ENCODE results near the gene RNF166.

The RNF166 gene

DNA sequence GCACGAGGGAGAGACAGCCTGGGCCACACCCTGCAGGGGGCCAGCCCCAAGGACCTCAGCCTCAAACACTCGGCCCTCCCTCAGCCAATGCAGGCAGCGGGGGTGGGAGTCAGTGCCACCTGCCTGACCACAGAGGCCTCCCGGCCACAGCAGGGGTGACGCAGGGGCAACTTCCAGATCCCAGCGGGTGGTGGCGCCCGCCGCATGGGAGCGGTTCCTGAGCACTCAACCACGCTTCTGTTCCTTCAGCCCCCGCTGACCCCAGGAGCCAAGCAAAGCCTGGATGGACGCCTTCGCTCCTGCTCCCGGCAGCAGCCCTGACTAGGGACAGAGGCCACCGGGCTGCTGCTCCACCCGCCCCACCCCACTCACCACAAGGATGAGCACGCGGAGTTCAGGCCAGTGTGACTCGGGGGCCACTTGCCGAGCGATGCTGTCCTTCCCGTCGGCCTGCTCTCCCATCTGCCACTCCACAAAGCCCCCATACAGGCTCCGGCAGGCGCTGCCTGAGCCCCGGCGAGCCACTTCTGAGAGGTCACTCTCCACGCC lies 50.4 kb downstream of the RNF166 start:
- TF ChIP-seq, protein P1, sequence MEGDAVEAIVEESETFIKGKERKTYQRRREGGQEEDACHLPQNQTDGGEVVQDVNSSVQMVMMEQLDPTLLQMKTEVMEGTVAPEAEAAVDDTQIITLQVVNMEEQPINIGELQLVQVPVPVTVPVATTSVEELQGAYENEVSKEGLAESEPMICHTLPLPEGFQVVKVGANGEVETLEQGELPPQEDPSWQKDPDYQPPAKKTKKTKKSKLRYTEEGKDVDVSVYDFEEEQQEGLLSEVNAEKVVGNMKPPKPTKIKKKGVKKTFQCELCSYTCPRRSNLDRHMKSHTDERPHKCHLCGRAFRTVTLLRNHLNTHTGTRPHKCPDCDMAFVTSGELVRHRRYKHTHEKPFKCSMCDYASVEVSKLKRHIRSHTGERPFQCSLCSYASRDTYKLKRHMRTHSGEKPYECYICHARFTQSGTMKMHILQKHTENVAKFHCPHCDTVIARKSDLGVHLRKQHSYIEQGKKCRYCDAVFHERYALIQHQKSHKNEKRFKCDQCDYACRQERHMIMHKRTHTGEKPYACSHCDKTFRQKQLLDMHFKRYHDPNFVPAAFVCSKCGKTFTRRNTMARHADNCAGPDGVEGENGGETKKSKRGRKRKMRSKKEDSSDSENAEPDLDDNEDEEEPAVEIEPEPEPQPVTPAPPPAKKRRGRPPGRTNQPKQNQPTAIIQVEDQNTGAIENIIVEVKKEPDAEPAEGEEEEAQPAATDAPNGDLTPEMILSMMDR (IDR thresholded peaks at IDR 0.05; ENCODE audit: low read depth, low read length): no peak
- DNase-seq (ENCODE audit: extremely low read depth, low read depth): no peak

DNA sequence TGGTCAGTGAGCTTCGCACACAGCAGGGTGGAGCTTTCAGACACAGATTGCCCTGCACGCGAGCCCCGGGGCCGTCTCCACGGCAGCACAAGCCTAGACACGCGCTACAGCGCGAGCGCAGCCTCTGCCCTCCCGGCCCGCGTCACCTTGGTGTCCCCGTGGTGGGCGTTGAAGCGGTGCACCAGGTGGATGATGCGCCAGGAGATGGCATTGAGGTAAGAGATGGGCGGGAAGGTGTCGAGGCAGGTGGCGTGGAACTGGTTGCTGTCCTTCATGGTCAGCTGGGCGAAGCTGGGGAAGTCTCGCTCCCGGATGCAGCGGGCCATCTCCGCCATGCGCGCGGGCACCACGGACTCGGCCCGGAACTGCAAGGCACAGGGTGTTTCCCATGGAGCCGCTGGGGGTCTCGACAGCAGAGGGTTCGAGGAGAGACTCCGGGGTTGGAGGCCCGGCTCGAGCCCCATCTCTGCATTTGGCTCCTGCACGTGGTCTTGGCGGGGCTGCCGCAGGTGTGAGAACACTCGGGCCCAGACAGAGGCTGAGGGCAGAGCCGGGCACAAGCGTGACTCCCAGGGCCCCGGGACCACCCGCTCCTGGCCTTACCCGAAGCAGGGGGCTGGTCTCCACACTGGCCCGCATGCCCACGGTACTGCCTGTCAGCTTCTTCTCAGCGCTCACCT lies 51.0 kb downstream of the RNF166 start:
- TF ChIP-seq, protein P1 (IDR thresholded peaks at IDR 0.05; ENCODE audit: low read depth, low read length): no peak
- no peak for DNase-seq (ENCODE audit: extremely low read depth, low read depth)

DNA sequence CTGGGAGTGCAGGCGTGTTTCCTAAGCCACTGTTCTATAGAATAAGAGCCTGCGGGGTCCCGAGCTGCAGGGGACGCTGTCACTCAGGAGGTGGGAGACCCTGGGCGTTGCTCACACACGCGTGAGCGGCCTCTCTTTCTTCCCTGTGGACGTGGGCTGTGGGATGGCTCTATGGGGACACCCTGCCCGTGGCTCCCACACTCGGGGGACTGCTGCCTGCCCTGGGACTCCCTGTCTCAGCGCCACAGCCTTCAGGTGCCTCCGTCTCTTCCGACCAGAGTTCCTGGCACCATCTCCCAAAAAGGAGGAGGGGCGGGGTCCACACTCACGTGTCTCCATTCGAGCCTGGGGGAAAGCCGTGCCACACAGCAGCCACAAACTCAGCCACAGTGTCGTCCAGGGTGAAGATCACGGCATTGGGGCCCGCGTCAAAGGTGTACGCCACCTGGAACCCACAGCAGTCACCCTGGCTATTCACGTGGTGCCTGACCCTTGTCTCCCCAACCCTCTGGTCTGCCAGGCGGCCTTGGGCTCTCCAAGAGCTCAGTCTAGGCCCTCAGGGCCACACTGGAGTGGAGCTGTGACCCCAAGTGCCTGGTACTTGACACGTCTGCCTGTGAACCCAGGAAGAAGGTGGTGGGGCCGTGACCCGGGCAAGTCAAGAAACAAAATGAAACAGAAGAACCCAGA lies 51.7 kb downstream of the RNF166 start:
- DNase-seq (ENCODE audit: extremely low read depth, low read depth): no peak
- TF ChIP-seq, protein P1 (IDR thresholded peaks at IDR 0.05; ENCODE audit: low read depth, low read length): no peak

DNA sequence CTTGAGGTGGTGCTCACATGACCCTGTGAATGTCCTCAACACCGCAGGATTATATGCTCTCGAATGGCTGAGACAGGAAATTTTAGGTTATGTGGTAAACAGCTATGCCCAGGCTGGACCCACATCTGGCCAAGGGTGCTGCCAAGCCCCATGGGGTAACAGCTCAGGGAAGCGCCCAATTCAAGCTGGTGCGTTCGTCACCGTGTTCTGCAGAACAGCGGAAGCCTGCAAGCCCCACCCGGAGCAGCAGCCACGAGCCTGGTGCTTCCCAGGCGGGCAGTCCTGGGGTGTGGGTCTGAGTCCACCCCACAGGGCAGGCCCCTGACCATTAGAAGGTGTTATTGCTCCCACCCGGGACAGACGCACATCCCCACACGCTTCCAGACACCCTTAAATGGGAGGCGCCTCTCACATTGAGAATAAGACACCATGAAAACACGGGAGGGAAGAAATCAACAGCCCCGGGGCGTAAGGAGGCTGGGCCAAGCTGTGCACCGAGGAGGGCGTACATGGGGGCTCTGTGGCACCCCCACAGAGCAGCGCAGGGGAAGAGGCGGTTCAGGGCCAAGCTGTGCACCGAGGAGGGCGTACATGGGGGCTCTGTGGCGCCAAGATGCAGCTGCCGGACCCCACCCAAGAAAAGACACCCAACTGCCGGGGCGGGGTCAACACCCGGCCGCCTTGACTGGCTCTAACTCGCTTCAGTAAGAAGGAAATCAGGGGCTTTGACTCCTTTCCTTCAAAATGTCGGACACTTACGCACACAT lies 52.4 kb downstream of the RNF166 start:
- TF ChIP-seq, protein P1 (IDR thresholded peaks at IDR 0.05; ENCODE audit: low read depth, low read length): no peak
- DNase-seq (ENCODE audit: extremely low read depth, low read depth): no peak

DNA sequence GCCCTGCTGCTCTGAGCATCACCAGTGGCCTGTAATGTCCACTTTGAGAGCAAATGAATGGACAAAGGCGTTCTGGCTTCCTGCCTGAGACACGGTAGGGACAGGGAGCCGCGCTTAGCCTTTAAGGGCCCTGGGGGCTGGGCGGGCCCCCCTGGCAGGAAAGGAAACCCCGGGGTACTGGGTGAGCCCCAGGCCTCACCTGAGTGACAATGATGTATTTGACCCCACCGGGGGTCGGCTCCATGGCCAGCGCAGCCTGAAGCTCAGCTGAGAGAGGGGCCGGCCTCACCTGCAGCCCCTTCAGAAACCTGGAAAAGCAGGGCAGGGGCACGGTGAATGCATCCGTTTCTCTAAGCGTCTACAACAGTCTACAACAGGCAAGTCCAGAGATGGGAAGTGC lies 53.1 kb downstream of the RNF166 start:
- TF ChIP-seq, protein P1 (IDR thresholded peaks at IDR 0.05; ENCODE audit: low read depth, low read length): no peak
- DNase-seq (ENCODE audit: extremely low read depth, low read depth): no peak

DNA sequence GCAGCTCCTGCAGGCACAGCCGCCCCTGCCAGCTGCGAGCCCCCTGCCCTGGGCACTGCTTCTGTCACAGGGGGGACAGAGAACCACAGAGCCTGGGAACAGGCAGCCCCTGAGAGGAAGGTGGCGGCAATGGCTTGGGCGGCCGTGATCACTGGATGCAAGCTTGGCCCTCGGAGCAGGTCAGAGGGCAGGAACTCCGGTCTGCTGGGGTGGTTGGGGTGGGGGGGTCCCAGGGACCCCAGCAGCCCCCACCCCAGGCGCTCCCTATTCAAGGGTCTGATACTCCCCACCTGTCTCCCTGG lies 53.5 kb downstream of the RNF166 start:
- TF ChIP-seq, protein P1 (IDR thresholded peaks at IDR 0.05; ENCODE audit: low read depth, low read length): no peak
- no peak for DNase-seq (ENCODE audit: extremely low read depth, low read depth)
